GM23338 (cell line): ENCODE results near the gene IKBKE. TPM values are rescaled to one million over a fixed set of nuclear protein-coding genes. Genes with fewer than 3 reads are reported as not detected.

Experiments
- ATAC-seq: fragments of 200-7000 bp; cut with Tn5 transposase; 3 replicates; pipeline ENCODE4 v1.9.1; 2020
- DNase-seq: peaks from one replicate; pipeline ENCODE4 v3.0.0-alpha.2; 2015; ENCODE audit warnings: low spot score
- H2AFZ ChIP-seq: fragments of 200-600 bp; sonication (generic); 2 replicates; pipeline ENCODE4 v1.8.0; 2016; ENCODE audit warnings: antibody characterized with exemption, mild to moderate bottlenecking, moderate library complexity
- H3F3A ChIP-seq: fragments of 200-600 bp; sonication (generic); replicated peaks from 2 replicates; pipeline ENCODE4 v1.8.0; 2017; ENCODE audit warnings: antibody characterized with exemption, mixed run types, low read depth
- H3K27ac ChIP-seq: fragments of 200-600 bp; sonication (generic); 2 replicates; pipeline ENCODE4 v1.6.1; 2016; ENCODE audit warnings: low read depth
- H3K27me3 ChIP-seq: fragments of 200-600 bp; sonication (generic); 2 replicates; pipeline ENCODE4 v1.8.0; 2016; ENCODE audit warnings: mild to moderate bottlenecking, mixed run types, moderate library complexity; ENCODE audit not compliant: insufficient read depth
- H3K36me3 ChIP-seq: fragments of 200-600 bp; sonication (generic); 2 replicates; pipeline ENCODE4 v1.8.0; 2016; ENCODE audit warnings: mild to moderate bottlenecking; ENCODE audit not compliant: insufficient read depth
- H3K4me1 ChIP-seq: fragments of 200-600 bp; sonication (generic); 2 replicates; pipeline ENCODE4 v1.8.0; 2016; ENCODE audit warnings: mild to moderate bottlenecking, moderate library complexity; ENCODE audit not compliant: insufficient read depth
- H3K4me2 ChIP-seq: fragments of 200-600 bp; sonication (generic); 2 replicates; pipeline ENCODE4 v1.7.1; 2017; ENCODE audit warnings: mixed run types
- H3K4me3 ChIP-seq: fragments of 200-600 bp; sonication (generic); 2 replicates; pipeline ENCODE4 v1.6.1; 2016; ENCODE audit warnings: mixed run types
- H3K79me2 ChIP-seq: fragments of 200-600 bp; sonication (generic); replicated peaks from 2 replicates; pipeline ENCODE4 v1.8.0; 2017; ENCODE audit warnings: mild to moderate bottlenecking; ENCODE audit not compliant: insufficient read depth
- H3K9me2 ChIP-seq: fragments of 200-600 bp; sonication (generic); 2 replicates; pipeline ENCODE4 v1.8.0; 2017; ENCODE audit not compliant: insufficient read depth
- H4K20me1 ChIP-seq: fragments of 200-600 bp; sonication (generic); replicated peaks from 2 replicates; pipeline ENCODE4 v1.8.0; 2017; ENCODE audit warnings: mild to moderate bottlenecking; ENCODE audit not compliant: insufficient read depth
- H3K27ac Mint-ChIP-seq: 2 replicates; pipeline ENCODE4 v1.8.0; 2020; ENCODE audit warnings: inconsistent platforms, mild to moderate bottlenecking, moderate library complexity, mixed read lengths
- H3K27me3 Mint-ChIP-seq: 3 replicates; pipeline ENCODE4 v1.8.0; 2022; ENCODE audit warnings: low read depth, mild to moderate bottlenecking, moderate library complexity, mixed read lengths, inconsistent platforms; ENCODE audit not compliant: insufficient read depth, poor library complexity
- H3K36me3 Mint-ChIP-seq: 3 replicates; pipeline ENCODE4 v1.8.0; 2021; ENCODE audit warnings: low read depth, mild to moderate bottlenecking, inconsistent platforms, moderate library complexity, mixed read lengths
- H3K4me1 Mint-ChIP-seq: 3 replicates; pipeline ENCODE4 v1.8.0; 2020; ENCODE audit warnings: mild to moderate bottlenecking, inconsistent platforms, mixed read lengths
- H3K4me3 Mint-ChIP-seq: 3 replicates; pipeline ENCODE4 v1.8.0; 2021; ENCODE audit warnings: moderate library complexity, mild to moderate bottlenecking, inconsistent platforms, mixed read lengths
- H3K9me3 Mint-ChIP-seq: 3 replicates; pipeline ENCODE4 v1.8.0; 2020; ENCODE audit warnings: moderate library complexity, mild to moderate bottlenecking, inconsistent platforms, mixed read lengths
- CTCF ChIP-seq, 2 experiments: fragments of 200-600 bp in 1 of 2; sonication (generic) in 1 of 2; conservative IDR thresholded peaks; 2 replicates each; pipeline versions ENCODE4 v1.5.1 to v1.6.1; 2016 to 2017; ENCODE audit warnings: antibody characterized with exemption in 2 of 2, low read depth in 2 of 2, mild to moderate bottlenecking in 2 of 2, moderate library complexity in 1 of 2
- EZH2 ChIP-seq: fragments of 200-600 bp; sonication (generic); IDR thresholded peaks from one replicate; pipeline ENCODE4 v1.8.0; 2017; ENCODE audit warnings: antibody characterized with exemption, mild to moderate bottlenecking, low read depth; ENCODE audit not compliant: unreplicated experiment
- STAT1 ChIP-seq: IDR thresholded peaks from one replicate; pipeline ENCODE4 v1.6.1; 2016; ENCODE audit warnings: antibody characterized with exemption; ENCODE audit not compliant: unreplicated experiment
- ZNF462 ChIP-seq: fragments of 250-450 bp; sonication (Bioruptor Pico); IDR thresholded peaks from 2 replicates; pipeline ENCODE4 v1.5.0; 2020; ENCODE audit warnings: mild to moderate bottlenecking, moderate library complexity
- polyA plus RNA-seq: library from polyadenylated mRNA; unstranded; fragments of >200 nt; fragmentation: Nextera tagmentation; extraction: Ambion mirVana; gene quantifications from 2 replicates; pipeline ENCODE4 v1.2.1, GENCODE V29; 2016
- total RNA-seq: library from RNA; depleted of rRNA; stranded (reverse); fragments of >200 nt; shearing (Covaris generic); gene quantifications from 2 replicates; pipeline ENCODE4 v1.2.3, GENCODE V29; 2014

Gene IKBKE
- total and polyA plus RNA-seq, 2 experiments from 2014 or later = 4.8 to 11.1 TPM

- TF ChIP-seq ZNF462 (CRISPR knock-in tag) (no peak), CTCF (conservative IDR thresholded peaks at IDR 0.05; ENCODE audit: low read depth in 2 of 2) (no peak), STAT1 (no peak), EZH2 (no peak)
These were observed 31.7 kb upstream of the IKBKE start (continued) for GRCh38 chr1:206438554-206438953.

- Histone ChIP-seq H2AFZ (no peak overlapping the region), H3K27me3 (no peaks in the 10 kb centered on the region), H3K9me2 (no peaks in the 10 kb centered on the region), H3K4me2 (no peak overlapping the region), H3K36me3 (0 out of 2 replicates have a peak, but pooled peaks cover 8% of the 10 kb centered on the region), H3K4me3 (no peak overlapping the region), H3K4me1 (no peaks in the 10 kb centered on the region), H3K79me2 (no peaks in the 10 kb centered on the region), H3K27ac (no peak overlapping the region), H4K20me1 (0 out of 2 replicates have a peak, but pooled peaks cover 4% of the 10 kb centered on the region), H3F3A (no peaks in the 10 kb centered on the region)
- peaks cover 29% of the 10 kb centered on the region for H3K36me3 Mint-ChIP-seq
- peaks cover 6% of the 10 kb centered on the region; the same call in 2 of the 3 replicates for H3K4me1 Mint-ChIP-seq
- no peak for DNase-seq
- peaks cover 1% of the 10 kb centered on the region for H3K27me3 Mint-ChIP-seq
- no peak overlapping the region for H3K4me3 Mint-ChIP-seq
- no peak overlapping the region for H3K27ac Mint-ChIP-seq
- ATAC-seq = no peak
- H3K9me3 Mint-ChIP-seq = no peaks in the 10 kb centered on the region
- TF ChIP-seq ZNF462 (CRISPR knock-in tag) (no peak), CTCF (conservative IDR thresholded peaks at IDR 0.05; ENCODE audit: low read depth in 2 of 2) (no peak), EZH2 (no peak)
These were observed 31.1 kb upstream of the IKBKE start for GRCh38 chr1:206439205-206439604.
